Activated CD4-positive, alpha-beta T cell treated with anti-CD3 and anti-CD28 coated beads for 4 hours (primary cell): ENCODE results near the gene CPVL.
A peak's percentile ranks its signal among the peaks of the same experiment; 100 is the strongest.
"Not testable (repeated sequence)": the region's sequence is repeated elsewhere in the genome, so short reads cannot be mapped to it uniquely, and the experiment has no call there.

Experiments used
- DNase-seq, 2 donors: peaks; one replicate each; pipeline ENCODE4 v3.0.0-alpha.2; 2020

Gene CPVL

GRCh38 chr7:29116361-29117200 lies 29.8 kb downstream of the CPVL start:
- DNase-seq, result no peak

- no peak for DNase-seq
Observed at GRCh38 chr7:29115753-29116152, 30.6 kb downstream of the CPVL start.

GRCh38 chr7:29115130-29115687 lies 31.1 kb downstream of the CPVL start:
- DNase-seq, result no peak

GRCh38 chr7:29114266-29114665 lies 32.1 kb downstream of the CPVL start:
- not testable (repeated sequence) for DNase-seq

GRCh38 chr7:29113384-29114102 lies 32.8 kb downstream of the CPVL start:
- DNase-seq, result no peak

GRCh38 chr7:29112721-29113120 lies 33.6 kb downstream of the CPVL start:
- DNase-seq, result no peak

GRCh38 chr7:29109899-29110298 lies 36.4 kb downstream of the CPVL start:
- DNase-seq, result no peak

GRCh38 chr7:29109358-29109757 lies 37.0 kb downstream of the CPVL start:
- DNase-seq, result no peak

GRCh38 chr7:29107056-29107455 lies 39.3 kb downstream of the CPVL start:
- no peak for DNase-seq

GRCh38 chr7:29106669-29106988 lies 39.7 kb downstream of the CPVL start:
- DNase-seq, result no peak

- peak in 1 of 2 donors; percentile 2 for DNase-seq
Observed at GRCh38 chr7:29105752-29106668, 40.3 kb downstream of the CPVL start.

GRCh38 chr7:29105191-29105590 lies 41.1 kb downstream of the CPVL start:
- DNase-seq, result no peak

- peak in 1 of 2 donors; percentile 33 for DNase-seq
Observed at GRCh38 chr7:29102558-29103151, 43.7 kb downstream of the CPVL start.

- no peak for DNase-seq
Observed at GRCh38 chr7:29100924-29101323, 45.4 kb downstream of the CPVL start.

GRCh38 chr7:29099896-29100847 lies 46.2 kb downstream of the CPVL start:
- no peak for DNase-seq

GRCh38 chr7:29096446-29096730 lies 49.9 kb downstream of the CPVL start:
- no peak for DNase-seq

GRCh38 chr7:29095631-29096445 lies 50.5 kb downstream of the CPVL start:
- no peak for DNase-seq

GRCh38 chr7:29093091-29093490 lies 53.2 kb downstream of the CPVL start:
- DNase-seq, result not testable (repeated sequence)

- DNase-seq, result peak in 1 of 2 donors; percentile 1
Observed at GRCh38 chr7:29091715-29092114, 54.6 kb downstream of the CPVL start.

- DNase-seq, result no peak
Observed at GRCh38 chr7:29090836-29091601, 55.3 kb downstream of the CPVL start.
